ENCODE results near the gene CCDC3.

- TF ChIP-seq EZH2 (IDR thresholded peaks at IDR 0.05; ENCODE audit: insufficient read depth, poor library complexity, severe bottlenecking) (no peak), EZH2phosphoT487 (IDR thresholded peaks at IDR 0.05; ENCODE audit: insufficient read depth, low read depth) (no peak)
These were observed 58.1 kb downstream of the CCDC3 start for GRCh38 chr10:12943425-12943824.
